OCI-LY7 (cell line): ENCODE results near the gene ZNF160. TPM values are rescaled to one million over a fixed set of nuclear protein-coding genes. Genes with fewer than 3 reads are reported as not detected.
A peak's percentile ranks its signal among the peaks of the same experiment; 100 is the strongest.

Experiments used
- BruUV-seq: library from RNA; stranded (reverse); fragments of 400-500 nt; replicated peaks from 2 replicates; lab custom pipeline; 2021; lab: Mats Ljungman, UMichigan
- CTCF ChIA-PET: fragments of 300-600 bp; sonication (Branson Sonifier 250); formaldehyde crosslinking; loops from one replicate; lab custom pipeline; 2022; ENCODE audit warnings: antibody characterized with exemption; ENCODE audit not compliant: unreplicated experiment; lab: Charles Lee
- POLR2A ChIA-PET: fragments of 300-600 bp; sonication (Branson Sonifier 250); formaldehyde crosslinking; loops from one replicate; lab custom pipeline; 2022; ENCODE audit warnings: antibody characterized with exemption; lab: Charles Lee
- DNase-seq: peaks from one replicate; pipeline ENCODE4 v3.0.0-alpha.2; 2015; ENCODE audit warnings: low spot score
- H2AFZ ChIP-seq: fragments of 200-600 bp; sonication (generic), shearing (Covaris generic); 2 replicates; pipeline ENCODE4 v1.6.1; 2014; ENCODE audit warnings: mild to moderate bottlenecking, antibody characterized with exemption, low read length, moderate library complexity
- H3K27ac ChIP-seq: fragments of 200-600 bp; sonication (generic); 2 replicates; pipeline ENCODE4 v1.5.1; 2014; ENCODE audit warnings: mixed run types, low read depth, mild to moderate bottlenecking, moderate library complexity, low read length, inconsistent platforms; ENCODE audit not compliant: poor library complexity, severe bottlenecking
- H3K36me3 ChIP-seq: fragments of 200-600 bp; sonication (generic); 2 replicates; pipeline ENCODE4 v1.6.1; 2014; ENCODE audit warnings: mild to moderate bottlenecking, antibody characterized with exemption, low read length, moderate library complexity, mixed read lengths; ENCODE audit not compliant: insufficient read depth
- H3K4me1 ChIP-seq: fragments of 200-600 bp; sonication (generic); 2 replicates; pipeline ENCODE4 v1.5.1; 2014; ENCODE audit warnings: mild to moderate bottlenecking, low read length; ENCODE audit not compliant: insufficient read depth, poor library complexity, severe bottlenecking
- H3K4me2 ChIP-seq: fragments of 200-600 bp; sonication (generic); 2 replicates; pipeline ENCODE4 v1.6.1; 2014; ENCODE audit warnings: mild to moderate bottlenecking, low read length
- H3K4me3 ChIP-seq: fragments of 200-600 bp; sonication (generic); 2 replicates; pipeline ENCODE4 v1.5.1; 2014; ENCODE audit warnings: mild to moderate bottlenecking, low read depth, low read length; ENCODE audit not compliant: poor library complexity, severe bottlenecking
- H3K79me2 ChIP-seq: fragments of 200-600 bp; sonication (generic); 2 replicates; pipeline ENCODE4 v1.6.1; 2016; ENCODE audit warnings: low read depth, mild to moderate bottlenecking, low read length, moderate library complexity, mixed read lengths; ENCODE audit not compliant: insufficient read depth
- H3K9me2 ChIP-seq: fragments of 200-600 bp; sonication (generic); 2 replicates; pipeline ENCODE4 v1.6.1; 2016; ENCODE audit warnings: mild to moderate bottlenecking, low read length, mixed read lengths; ENCODE audit not compliant: insufficient read depth
- H3K9me3 ChIP-seq: fragments of 200-600 bp; sonication (generic); 2 replicates; pipeline ENCODE4 v1.6.1; 2014; ENCODE audit warnings: mild to moderate bottlenecking, mixed run types, low read length, mixed read lengths
- H4K20me1 ChIP-seq: fragments of 200-600 bp; sonication (generic); 2 replicates; pipeline ENCODE4 v1.6.1; 2014; ENCODE audit warnings: mild to moderate bottlenecking, antibody characterized with exemption, low read length, moderate library complexity, mixed read lengths; ENCODE audit not compliant: insufficient read depth
- EZH2phosphoT487 ChIP-seq: fragments of 200-600 bp; sonication (generic); IDR thresholded peaks from 2 replicates; pipeline ENCODE4 v1.6.1; 2018; ENCODE audit warnings: low read depth, borderline replicate concordance, mild to moderate bottlenecking, mixed run types, antibody characterized with exemption, low read length, moderate library complexity, mixed read lengths
- intact Hi-C: fragments of 100-400 bp; cut with micrococcal nuclease; formaldehyde crosslinking; loops from one replicate; pipeline ENCODE4 v1.10.0; 2022; ENCODE audit not compliant: unreplicated experiment
- total RNA-seq, 2 experiments: library from RNA; depleted of rRNA in 1 of 2; stranded (reverse); fragments of >200 nt in 1 of 2; shearing (Covaris generic) in 1 of 2; gene quantifications; 2 replicates each; pipeline ENCODE4 v1.2.3, GENCODE V29; 2014 to 2022
- TF ChIP-seq, protein P1 (sequence below): fragments of 200-600 bp; sonication (generic); conservative IDR thresholded peaks from 2 replicates; pipeline ENCODE4 v1.5.1; 2014; ENCODE audit warnings: mild to moderate bottlenecking, antibody characterized with exemption, low read length, moderate library complexity, mixed read lengths

The ZNF160 gene
- total RNA-seq, 2 experiments from 2014 or later, result 18.8 to 35.5 TPM

DNA sequence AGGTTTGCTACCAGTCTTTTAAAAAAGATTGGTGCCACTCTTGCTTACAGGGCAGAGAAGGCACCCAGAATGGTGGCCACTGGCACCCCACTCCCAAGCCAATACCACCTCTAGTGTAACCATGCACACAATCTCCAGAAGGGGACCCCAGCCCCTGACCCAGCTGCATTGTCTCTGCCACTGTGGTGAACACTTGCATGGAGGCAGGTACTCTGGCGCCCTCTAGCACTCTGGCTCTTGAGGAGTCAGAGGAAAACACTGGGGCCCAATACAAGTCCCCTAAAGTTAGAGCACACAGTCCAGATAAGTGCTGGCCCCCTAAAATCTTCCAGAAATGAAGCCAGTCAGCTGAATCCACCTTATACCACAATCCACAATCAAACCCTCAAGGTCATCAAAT, 83.5 kb downstream of the ZNF160 start:
- Histone ChIP-seq H3K36me3 (no peaks in the 10 kb centered on the region), H4K20me1 (no peaks in the 10 kb centered on the region), H3K4me1 (no peaks in the 10 kb centered on the region), H3K79me2 (no peaks in the 10 kb centered on the region), H3K27ac (no peak overlapping the region), H3K9me2 (no peaks in the 10 kb centered on the region), H3K4me2 (no peak overlapping the region), H2AFZ (no peak overlapping the region), H3K4me3 (no peak overlapping the region), H3K9me3 (no peaks in the 10 kb centered on the region)
- CTCF ChIA-PET, result no interaction called here
- TF ChIP-seq EZH2phosphoT487, result no peak
- TF ChIP-seq, protein P1, sequence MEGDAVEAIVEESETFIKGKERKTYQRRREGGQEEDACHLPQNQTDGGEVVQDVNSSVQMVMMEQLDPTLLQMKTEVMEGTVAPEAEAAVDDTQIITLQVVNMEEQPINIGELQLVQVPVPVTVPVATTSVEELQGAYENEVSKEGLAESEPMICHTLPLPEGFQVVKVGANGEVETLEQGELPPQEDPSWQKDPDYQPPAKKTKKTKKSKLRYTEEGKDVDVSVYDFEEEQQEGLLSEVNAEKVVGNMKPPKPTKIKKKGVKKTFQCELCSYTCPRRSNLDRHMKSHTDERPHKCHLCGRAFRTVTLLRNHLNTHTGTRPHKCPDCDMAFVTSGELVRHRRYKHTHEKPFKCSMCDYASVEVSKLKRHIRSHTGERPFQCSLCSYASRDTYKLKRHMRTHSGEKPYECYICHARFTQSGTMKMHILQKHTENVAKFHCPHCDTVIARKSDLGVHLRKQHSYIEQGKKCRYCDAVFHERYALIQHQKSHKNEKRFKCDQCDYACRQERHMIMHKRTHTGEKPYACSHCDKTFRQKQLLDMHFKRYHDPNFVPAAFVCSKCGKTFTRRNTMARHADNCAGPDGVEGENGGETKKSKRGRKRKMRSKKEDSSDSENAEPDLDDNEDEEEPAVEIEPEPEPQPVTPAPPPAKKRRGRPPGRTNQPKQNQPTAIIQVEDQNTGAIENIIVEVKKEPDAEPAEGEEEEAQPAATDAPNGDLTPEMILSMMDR, result peak; percentile 66
- peak; percentile 46 for DNase-seq
- intact Hi-C loops, result no loop called here
- POLR2A ChIA-PET, result no interaction called here
- no TSS peak for BruUV-seq

Other genes with a start within 250 kb of the ZNF160 start
- gene ZNF468, start 245.8 kb downstream of the ZNF160 start, total RNA-seq (2014; rRNA removed; shearing (Covaris generic)), result 19.7 and 27.0 TPM in 2 replicates
- 21.3 and 23.0 TPM in 2 replicates for gene ZNF468, start 245.8 kb downstream of the ZNF160 start, total RNA-seq (2022)
- gene ZNF320, start 205.8 kb downstream of the ZNF160 start, total RNA-seq (2014; rRNA removed; shearing (Covaris generic)), result 8.0 and 13.5 TPM in 2 replicates
- gene ZNF320, start 205.8 kb downstream of the ZNF160 start, total RNA-seq (2022), result 16.1 and 16.9 TPM in 2 replicates
- 7.4 and 8.5 TPM in 2 replicates for gene ZNF888, start 180.0 kb downstream of the ZNF160 start, total RNA-seq (2014; rRNA removed; shearing (Covaris generic))
- 9.0 and 11.3 TPM in 2 replicates for gene ZNF888, start 180.0 kb downstream of the ZNF160 start, total RNA-seq (2022)
- 5.8 and 8.8 TPM in 2 replicates for gene ZNF816, start 140.5 kb downstream of the ZNF160 start, total RNA-seq (2014; rRNA removed; shearing (Covaris generic))
- gene ZNF816, start 140.5 kb downstream of the ZNF160 start, total RNA-seq (2022), result 8.6 and 10.5 TPM in 2 replicates
- not detected in 2 replicates for gene ERVV-1, start 89.5 kb downstream of the ZNF160 start, total RNA-seq (2014; rRNA removed; shearing (Covaris generic))
- gene ERVV-1, start 89.5 kb downstream of the ZNF160 start, total RNA-seq (2022), result not detected in 2 replicates
- not detected in 2 replicates for gene ERVV-2, start 58.7 kb downstream of the ZNF160 start, total RNA-seq (2014; rRNA removed; shearing (Covaris generic))
- gene ERVV-2, start 58.7 kb downstream of the ZNF160 start, total RNA-seq (2022), result not detected in 2 replicates
- 0.18 and 0.63 TPM in 2 replicates for gene ZNF415, start 29.5 kb upstream of the ZNF160 start, total RNA-seq (2014; rRNA removed; shearing (Covaris generic))
- 0.51 and 0.89 TPM in 2 replicates for gene ZNF415, start 29.5 kb upstream of the ZNF160 start, total RNA-seq (2022)
- 11.6 and 11.8 TPM in 2 replicates for gene ZNF347, start 55.6 kb upstream of the ZNF160 start, total RNA-seq (2014; rRNA removed; shearing (Covaris generic))
- 13.9 and 15.6 TPM in 2 replicates for gene ZNF347, start 55.6 kb upstream of the ZNF160 start, total RNA-seq (2022)
- 3.3 and 12.2 TPM in 2 replicates for gene ZNF665, start 89.9 kb upstream of the ZNF160 start, total RNA-seq (2014; rRNA removed; shearing (Covaris generic))
- 9.8 and 12.2 TPM in 2 replicates for gene ZNF665, start 89.9 kb upstream of the ZNF160 start, total RNA-seq (2022)
- not detected in 2 replicates for gene ZNF677, start 151.5 kb upstream of the ZNF160 start, total RNA-seq (2014; rRNA removed; shearing (Covaris generic))
- not detected in 2 replicates for gene ZNF677, start 151.5 kb upstream of the ZNF160 start, total RNA-seq (2022)
- gene VN1R2, start 154.9 kb upstream of the ZNF160 start, total RNA-seq (2014; rRNA removed; shearing (Covaris generic)), result not detected in 2 replicates
- gene VN1R2, start 154.9 kb upstream of the ZNF160 start, total RNA-seq (2022), result not detected in 2 replicates
- not detected in 2 replicates for gene VN1R4, start 164.3 kb upstream of the ZNF160 start, total RNA-seq (2014; rRNA removed; shearing (Covaris generic))
- gene VN1R4, start 164.3 kb upstream of the ZNF160 start, total RNA-seq (2022), result not detected in 2 replicates
- 7.2 and 7.7 TPM in 2 replicates for gene ZNF845, start 230.3 kb upstream of the ZNF160 start, total RNA-seq (2014; rRNA removed; shearing (Covaris generic))
- 6.8 and 8.0 TPM in 2 replicates for gene ZNF845, start 230.3 kb upstream of the ZNF160 start, total RNA-seq (2022)